ENCODE measurements around the gene HNRNPC.
"Not testable (repeated sequence)": the region's sequence is repeated elsewhere in the genome, so short reads cannot be mapped to it uniquely, and the experiment has no call there.

The HNRNPC gene

DNA sequence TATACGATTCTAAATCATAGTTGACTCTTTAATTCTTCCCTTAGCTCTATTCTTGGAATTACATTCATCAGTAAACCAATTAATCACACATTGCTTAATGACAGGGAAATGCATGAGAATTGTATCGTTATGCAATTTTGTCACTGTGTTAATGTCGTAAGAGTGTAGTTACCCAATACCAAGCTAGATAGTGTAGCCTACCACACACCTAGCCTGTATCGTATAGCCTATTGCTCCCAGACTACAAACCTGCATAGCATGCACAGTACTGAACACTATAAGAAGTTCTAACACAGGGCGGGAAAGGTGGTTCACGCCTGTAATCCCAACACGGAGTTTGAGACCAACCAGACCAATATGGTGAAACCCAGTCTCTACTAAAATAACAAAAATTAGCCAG, 24.7 kb downstream of the HNRNPC start:
- DNase-seq (ENCODE audit: low read depth): no peak

DNA sequence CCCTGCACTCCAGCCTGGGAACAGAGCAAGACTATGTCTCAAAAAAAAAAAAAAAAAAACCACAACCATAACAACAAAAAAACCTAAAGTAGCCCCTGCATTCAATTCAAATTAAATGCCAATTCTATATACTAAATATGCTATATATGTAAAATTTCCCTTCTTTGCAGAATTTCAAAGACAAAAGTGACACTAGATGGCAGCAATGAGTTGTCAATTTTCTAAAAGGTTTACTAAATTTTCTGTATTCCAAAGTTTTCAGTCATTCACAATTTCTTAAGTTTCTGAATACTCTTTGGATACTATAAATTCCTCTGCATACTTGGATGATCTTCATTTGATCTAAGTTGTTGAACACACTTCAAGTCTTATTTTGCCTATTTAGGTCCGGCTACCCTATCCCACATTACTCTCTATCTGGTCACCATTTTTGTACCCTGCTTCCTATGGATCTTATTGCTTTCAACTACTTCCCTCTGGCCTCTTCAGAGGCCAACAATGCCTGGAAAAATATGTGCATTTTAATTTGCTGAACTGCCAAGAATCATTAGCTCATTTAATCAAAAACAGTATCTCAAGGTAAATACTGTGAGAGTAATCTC, 27.9 kb downstream of the HNRNPC start:
- DNase-seq (ENCODE audit: low read depth): peak; percentile 31

DNA sequence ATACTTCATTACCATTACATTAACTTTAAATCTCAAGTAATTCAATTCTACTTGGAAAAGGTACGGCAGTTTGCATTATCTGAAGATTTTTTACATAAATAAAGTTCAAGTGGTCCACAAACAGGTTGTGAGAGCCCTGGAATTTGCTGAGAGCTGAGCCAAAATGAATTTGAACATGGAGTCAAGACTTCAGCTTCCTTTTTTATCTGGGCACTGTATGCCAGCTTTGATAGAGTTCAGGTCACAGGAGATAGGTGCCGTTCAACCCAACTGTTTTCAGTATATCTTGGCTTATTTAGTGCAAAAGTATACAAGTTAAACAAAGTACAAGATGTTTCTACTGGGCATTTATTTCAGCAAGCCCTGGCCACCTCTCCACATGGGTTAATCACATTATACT, 28.8 kb downstream of the HNRNPC start:
- no peak for DNase-seq (ENCODE audit: low read depth)

DNA sequence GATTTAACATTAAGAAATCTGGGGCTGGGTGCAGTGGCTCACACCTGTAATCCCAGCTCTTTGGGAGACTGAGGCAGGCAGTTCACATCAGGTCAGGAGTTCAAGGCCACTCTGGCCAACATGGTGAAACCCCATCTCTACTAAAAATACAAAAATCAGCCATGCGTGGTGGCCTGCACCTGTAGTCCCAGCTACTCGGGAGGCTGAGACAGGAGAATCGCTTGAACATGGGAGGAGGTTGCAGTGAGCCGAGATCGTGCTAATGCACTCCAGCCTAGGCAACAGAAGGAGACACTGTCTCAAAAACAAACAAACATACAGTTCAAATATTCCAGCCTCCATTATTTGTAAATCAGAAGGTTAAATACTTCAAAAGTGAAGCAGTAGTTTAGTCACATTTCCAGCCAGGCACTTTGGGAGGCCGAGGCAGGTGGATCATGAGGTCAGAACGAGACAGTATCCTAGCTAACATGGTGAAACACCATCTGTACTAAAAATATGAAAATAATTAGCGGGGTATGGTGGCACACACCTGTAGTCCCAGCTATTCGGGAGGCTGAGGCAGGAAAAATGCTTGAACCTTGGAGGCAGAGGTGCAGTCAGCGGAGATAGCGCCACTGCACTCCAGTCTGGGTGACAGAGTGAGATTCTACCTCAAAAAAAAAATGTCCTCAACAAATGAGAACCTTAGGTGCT, 30.3 kb downstream of the HNRNPC start:
- DNase-seq (ENCODE audit: low read depth): no peak

DNA sequence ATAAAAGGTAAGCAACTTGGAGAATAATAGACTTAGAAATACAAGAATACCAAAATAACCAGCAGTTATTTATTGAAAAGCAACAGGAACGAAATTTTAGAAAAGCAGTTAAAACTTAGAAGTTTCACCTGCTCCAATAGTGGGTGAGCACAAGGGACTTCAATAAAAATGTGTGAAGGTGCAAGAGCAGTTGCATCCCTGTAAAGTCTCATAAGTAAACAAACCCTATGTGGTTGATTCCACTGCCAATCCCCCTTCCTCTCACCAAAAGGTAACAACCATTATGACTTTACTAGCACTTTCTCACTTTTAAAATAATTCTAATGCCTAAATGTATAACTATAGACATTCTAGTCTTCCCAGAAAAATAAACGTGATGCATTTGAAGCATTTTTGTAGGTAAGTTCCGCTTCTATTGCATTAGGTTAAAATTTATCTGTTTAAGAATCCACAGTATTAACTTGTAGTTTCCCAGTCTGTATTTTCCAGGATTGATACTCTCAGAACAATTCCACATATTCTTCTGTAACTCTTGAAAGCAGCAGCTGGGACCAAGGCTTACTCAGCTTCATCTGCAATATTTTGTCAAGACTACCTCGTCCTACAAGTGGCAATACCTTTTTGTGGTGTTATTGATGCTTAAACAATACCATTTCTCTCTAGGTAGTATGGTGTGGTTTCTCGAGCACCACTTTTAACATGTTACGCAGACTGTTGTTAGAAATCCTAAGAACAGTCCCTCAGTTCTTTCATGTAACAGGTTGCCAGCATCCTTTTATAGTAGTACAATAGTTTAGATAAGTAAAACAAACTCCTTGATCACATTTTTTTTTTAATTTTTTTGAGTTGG, 32.1 kb downstream of the HNRNPC start:
- no peak for DNase-seq (ENCODE audit: low read depth)

DNA sequence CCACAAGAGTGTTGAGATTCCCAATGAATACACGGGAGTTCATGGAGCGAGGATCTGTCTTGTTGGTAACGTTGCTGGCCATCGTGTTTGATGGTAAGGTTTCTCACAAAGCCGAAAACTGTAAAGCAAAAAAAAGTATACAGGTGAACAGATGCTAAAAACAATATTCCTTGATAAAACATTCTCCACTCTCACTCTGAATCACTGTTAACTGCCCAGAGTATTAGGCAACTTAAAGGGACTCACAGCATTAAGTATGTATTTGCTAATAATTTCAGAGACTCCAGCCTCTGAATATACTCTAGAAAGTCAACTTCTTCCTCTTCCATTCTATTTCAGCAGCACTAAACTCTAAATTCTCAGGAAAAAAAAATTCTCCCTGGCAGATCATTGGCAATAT, 35.1 kb downstream of the HNRNPC start:
- no peak for DNase-seq (ENCODE audit: low read depth)

DNA sequence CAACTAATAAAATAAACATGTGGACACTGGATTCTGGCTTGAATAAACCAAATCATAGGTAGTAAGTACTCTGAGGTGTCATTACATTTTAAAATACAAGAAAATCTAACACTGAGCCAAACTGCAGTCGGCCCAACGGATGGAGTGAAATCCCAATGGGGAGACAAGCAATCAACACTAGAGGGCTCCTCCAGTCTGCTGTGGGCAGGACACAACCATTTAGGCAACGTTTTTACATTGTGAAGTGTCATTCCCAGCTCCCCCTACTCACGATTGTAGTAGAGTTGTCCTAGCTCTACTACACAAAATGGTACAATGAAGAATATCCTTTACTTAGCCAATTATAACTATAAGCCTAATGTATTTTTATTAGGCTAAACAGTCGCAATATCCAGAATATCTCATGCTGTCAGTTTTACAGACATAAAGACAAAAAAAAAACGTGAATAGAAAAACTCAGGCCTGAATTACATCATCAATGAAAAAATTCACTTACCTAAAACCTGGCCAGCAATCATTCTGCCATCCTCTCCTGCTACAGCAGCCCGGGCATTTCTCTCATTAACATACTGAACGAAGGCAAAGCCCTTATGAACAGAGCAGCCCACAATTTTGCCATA, 35.7 kb downstream of the HNRNPC start:
- DNase-seq (ENCODE audit: low read depth): no peak

DNA sequence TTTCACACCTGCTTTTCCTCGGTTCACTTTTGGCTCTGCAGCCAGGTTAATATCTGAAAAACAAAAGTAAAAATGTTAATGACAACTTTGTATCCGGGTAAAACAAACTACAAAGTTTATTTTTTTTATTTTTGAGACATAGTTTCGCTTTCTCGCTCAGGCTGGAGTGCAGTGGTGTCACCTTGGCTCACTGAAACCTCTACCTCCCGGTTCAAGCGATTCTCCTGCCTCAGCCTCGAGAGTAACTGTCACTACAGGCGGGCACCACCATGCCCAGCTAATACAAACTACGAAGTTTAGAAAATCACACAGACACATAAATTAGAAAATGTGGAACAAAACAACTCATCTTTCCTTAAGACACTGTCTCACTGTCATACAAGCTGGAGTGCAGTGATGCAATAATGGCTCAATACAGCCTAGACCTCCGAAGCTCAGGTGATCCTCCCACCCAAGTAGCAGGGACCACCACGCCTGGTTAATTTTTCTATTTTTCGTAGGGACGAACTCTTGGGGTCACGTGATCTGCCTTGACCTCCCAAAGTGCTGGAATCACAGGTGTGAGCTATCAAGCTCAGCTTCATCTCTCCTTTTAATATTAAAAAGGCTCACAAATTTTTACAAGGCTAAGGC, 38.1 kb downstream of the HNRNPC start:
- no peak for DNase-seq (ENCODE audit: low read depth)

DNA sequence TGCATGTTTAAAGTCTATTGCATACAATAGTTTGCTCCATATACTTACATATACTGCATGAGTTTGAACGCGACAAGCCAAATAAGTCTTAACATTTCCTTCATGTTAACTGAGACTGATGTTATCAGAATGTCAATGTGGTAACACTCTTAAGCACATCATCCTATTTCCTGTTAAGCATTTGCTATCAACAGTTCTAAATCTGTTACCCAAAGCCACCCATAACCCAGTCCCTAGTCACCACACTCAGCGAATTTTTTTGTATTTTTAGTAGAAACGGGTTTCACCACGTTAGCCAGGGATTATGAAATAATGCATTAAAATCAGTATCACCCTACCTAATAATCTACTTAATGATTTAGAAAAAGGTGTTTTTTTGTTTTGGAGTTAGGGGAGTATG, 39.4 kb downstream of the HNRNPC start:
- DNase-seq (ENCODE audit: low read depth): no peak

DNA sequence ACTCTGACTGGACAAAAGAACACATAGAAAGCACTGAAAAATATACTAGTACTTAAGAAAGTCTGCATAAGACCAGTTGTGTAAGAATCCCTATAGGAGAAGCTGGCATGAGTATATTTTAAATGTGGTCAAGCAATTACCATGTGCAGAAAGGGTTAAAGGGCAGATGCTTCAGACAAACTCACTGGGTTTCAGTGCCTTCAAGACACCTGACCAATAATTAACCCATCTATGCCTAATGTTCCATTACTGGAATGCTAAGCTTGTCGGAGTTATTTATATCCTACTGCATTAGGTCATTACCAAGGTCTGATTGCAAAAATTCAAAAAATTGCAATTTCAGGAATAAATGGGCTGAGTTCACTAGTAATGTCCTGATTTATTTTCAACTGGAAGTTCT, 41.3 kb downstream of the HNRNPC start:
- no peak for DNase-seq (ENCODE audit: low read depth)

DNA sequence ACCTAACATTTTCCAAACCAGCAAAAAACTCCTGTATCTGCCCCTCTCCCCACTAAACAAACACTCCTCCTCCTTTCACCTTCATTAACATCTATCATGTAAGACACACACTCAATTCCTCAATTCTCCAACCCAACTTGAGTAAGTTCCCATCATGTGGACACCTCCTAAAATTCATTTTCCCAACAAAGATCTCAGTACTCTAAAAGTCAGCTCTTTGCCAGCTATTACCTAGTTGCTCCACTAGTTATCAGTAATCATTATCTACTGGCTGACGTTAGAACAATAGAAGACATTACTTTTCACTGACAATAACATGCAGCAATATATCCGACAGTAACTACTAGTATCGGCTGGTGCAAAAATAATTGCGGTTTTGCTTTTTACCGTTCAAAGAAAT, 42.1 kb downstream of the HNRNPC start:
- DNase-seq (ENCODE audit: low read depth): no peak

DNA sequence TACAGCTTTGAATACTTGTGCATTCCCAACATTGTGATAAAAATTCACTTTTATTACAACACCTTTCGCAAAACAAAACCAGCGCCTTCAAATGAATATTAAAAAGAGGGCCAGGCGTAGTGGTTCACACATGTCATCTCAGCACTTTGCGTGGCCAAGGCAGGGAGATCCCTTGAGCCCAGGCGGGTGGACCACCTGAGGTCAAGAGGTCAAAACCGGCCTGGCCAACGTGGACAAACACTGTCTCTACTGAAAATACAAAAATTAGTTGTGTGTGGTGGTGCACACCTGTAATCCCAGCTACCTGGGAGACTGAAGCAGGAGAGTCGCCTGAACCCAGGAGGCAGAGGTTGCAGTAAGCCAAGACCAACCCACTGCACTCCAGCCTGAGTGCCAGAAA, 42.8 kb downstream of the HNRNPC start:
- DNase-seq (ENCODE audit: low read depth): no peak

DNA sequence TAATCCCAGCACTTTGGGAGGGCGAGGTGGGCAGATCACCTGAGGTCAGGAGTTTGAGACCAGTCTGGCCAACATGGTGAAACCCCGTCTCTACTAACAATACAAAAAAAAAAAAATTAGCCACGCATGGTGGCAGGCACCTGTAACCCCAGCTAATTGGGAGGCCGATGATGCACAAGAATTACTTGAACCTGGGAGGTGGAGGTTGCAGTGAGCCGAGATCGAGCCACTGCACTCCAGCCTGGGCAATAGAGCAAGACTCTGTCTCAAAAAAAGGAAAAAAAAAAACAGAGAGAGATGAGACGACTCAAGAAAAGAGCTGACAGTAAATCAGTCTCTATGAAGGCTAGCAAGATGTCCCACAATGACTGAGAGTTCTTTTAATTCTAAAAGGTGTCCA, 44.1 kb downstream of the HNRNPC start:
- not testable (repeated sequence) for DNase-seq (ENCODE audit: low read depth)

DNA sequence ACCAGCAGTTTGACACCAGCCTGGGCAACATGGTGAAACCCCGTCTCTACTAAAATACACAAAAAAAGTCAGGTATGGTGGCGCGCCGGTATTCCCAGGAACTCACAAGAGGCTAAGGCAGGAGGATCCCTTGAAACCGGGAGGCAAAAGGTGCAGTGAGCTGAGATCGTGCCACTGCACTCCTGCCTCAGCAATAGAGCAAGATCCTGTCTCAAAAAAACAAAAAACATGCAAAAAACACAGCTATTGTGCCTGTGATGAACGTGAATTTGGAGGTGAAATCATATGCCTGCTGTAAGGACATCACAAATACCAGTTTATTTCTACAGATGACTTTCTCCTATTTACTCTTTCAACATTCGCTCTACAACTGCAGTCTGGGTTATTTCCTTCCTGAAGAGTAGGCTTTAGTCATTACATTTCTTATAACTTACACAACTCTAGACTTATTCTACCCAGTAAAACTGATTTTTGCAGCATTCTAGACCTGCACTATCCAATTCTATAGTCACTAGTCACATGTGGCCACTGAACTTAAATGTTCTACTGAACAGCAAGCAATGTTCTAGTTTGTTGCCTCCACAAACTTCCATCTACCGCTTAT, 48.3 kb downstream of the HNRNPC start:
- peak; percentile 57 for DNase-seq (ENCODE audit: low read depth)

DNA sequence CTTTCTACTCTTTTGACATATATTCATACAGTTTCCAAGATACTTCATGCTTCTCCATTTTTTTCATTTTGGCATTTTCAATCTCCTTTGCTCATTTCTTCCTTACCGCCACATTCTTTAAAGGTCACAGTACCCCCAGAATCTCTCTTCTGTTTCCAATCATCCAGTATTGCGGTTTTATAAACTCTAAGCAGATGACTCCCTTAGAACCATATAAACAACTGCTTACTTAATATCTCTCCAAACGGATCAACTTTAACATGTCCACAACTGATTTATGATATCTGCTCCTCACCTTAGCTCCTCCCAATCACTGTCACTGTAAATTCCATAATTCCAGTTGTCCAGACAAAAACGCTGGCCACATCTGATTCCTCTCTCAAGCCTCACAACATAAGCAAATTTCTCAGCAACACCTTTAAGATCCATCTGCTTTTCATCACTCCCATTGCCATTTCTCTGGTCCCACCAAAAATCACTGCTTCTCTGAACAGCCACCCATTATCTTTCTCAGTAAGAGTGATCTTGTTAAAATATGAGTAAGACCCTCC, 49.6 kb downstream of the HNRNPC start:
- no peak for DNase-seq (ENCODE audit: low read depth)

DNA sequence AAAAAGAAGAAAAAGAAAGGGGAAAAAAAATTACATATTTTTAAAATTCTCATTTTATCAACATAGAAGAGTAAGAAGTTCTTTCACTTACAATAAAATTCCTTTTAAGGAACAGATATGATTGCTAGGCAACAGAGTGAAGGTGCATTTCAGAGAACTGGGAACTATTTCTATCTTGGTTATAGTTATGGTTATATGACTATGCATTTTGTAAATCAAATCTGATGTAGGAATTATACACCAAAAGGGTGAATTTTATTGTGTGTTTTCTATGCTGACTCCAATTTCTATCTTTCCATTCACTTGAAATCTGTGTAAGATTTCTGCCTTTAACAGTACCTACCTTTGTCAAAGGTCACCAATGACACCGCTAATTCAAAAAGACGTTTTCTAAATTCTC, 50.1 kb downstream of the HNRNPC start:
- DNase-seq (ENCODE audit: low read depth): no peak

DNA sequence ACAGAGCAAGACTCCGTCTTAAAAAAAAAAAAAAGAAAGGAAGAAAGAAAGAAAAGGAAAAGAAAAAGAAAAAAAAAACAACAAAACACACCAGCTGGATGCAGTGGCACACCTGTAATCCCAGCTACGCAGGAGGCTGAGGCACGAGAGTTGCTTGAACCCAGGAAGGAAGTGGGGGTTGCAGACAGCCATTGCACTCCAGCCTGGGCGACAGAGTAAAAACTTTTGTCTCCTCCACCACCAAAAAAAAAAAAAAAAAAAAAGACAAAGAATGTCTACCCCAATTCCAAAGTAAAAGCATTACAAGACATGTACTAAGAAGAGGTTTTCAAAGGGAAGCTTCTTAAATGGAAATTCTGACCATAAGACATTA, 53.4 kb downstream of the HNRNPC start:
- DNase-seq (ENCODE audit: low read depth): no peak

DNA sequence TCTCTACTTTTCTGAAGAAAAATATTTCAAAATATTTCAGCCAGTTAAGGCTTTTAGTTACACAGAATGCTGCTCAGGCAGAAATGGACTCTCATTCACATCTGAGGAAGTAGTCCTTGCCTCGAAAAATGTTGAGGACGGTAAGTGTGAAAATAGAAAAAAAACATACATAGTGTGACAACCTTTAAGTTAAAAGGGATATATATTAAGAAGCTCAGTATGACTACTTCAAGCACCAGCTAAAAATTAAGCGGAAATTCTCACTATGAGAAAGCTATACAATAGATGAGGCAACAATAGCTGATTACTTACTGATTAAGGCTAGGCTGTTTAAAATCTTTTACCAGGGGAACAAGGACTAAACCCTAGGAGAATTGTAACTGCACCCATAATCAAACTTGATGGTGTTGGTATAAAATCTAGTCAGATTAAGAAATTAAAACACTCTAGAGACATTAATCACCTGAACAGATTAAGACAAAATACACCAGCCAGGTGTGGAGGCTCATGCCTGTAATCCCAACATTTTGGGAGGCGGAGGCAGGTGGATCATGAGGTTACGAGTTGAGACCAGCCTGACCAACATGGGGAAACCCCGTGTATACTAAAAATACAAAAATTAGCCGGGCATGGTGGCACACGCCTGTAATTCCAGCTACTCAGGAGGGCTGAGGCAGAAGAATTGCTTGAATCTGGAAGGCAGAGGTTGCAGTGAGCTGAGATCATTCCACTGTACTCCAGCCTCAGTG, 53.9 kb downstream of the HNRNPC start:
- DNase-seq (ENCODE audit: low read depth): no peak

DNA sequence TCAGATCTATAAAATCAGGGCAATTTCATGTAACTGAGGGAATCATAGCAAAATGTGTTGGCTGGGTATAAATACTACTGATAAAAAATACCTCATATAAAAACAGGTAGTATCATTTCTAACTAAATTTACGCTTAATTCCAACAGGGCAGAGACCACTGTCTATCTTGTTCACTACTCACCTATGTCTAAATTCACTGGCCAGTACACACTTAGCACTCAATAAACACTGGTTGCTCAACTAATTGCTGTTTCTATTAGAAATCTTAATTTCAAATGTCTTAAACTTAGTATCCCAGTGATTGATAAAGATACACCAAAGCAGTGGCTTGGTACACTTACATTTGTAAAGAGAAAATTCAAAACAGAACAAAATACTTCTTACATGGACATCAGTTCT, 55.6 kb downstream of the HNRNPC start:
- DNase-seq (ENCODE audit: low read depth): no peak

DNA sequence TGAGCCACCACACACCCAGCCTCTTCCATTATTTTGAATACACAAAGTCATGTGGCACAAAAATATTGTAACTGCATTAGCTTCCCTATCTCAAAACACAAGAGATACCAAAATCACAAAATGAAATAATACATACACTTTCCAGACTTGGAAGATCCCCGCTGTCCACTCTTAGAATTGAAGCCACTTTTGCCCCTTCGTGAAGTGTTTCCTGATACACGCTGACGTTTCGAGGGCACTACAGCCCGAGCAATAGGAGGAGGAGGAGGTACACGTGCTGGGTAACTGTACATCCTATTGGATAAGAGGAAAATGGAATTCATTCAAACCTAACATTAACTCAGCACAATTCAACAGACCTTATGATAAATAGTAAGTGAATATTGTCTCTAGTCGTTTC, 56.4 kb downstream of the HNRNPC start:
- DNase-seq (ENCODE audit: low read depth): not testable (repeated sequence)

DNA sequence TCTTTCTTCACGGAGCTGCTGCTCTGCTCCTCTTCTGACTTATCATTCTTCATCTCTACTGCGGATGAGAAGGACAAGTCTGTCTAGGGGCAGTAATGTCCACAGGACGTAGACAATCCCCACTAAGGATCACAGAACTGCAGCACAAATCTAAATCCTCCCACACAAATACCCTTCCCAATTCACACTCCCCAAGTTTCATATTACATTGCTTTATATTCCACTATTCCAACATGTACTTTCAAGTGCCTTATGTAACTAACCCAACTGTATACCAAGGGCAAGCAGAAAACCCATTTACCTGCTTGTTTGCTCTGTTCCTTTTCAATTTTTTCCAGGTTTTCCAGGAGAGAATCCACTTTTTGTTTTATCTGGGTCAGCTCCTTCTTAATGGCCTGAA, 57.7 kb downstream of the HNRNPC start:
- DNase-seq (ENCODE audit: low read depth): no peak
